H1 (cell line): ENCODE results near the gene MAPK1. TPM values are rescaled to one million over a fixed set of nuclear protein-coding genes. Genes with fewer than 3 reads are reported as not detected.

ENCODE experiments used
- CTCF ChIA-PET: fragments of 300-600 bp; sonication (Branson Sonifier 250); formaldehyde crosslinking; loops from one replicate; lab custom pipeline; 2021; ENCODE audit not compliant: partially characterized antibody; lab: Charles Lee
- POLR2A ChIA-PET: fragments of 300-600 bp; sonication (Branson Sonifier 250); formaldehyde crosslinking; loops from one replicate; lab custom pipeline; 2021; ENCODE audit warnings: inconsistent platforms; ENCODE audit not compliant: partially characterized antibody; lab: Charles Lee
- DNase-seq, 2 experiments: peaks; one replicate each; pipeline versions ENCODE4 v3.0.0 to v3.0.0-alpha.2; 2010 to 2022; ENCODE audit warnings: low spot score in 2 of 2, low read depth in 1 of 2, mixed read lengths in 1 of 2
- FAIRE-seq: peaks from 2 replicates; lab custom pipeline; 2011; peaks lifted over from hg19 to GRCh38; lab: Jason Lieb, UNC
- H2AFZ ChIP-seq: 2 replicates; pipeline ENCODE4 v1.8.1; 2012; ENCODE audit warnings: low read length, inconsistent platforms
- H2AK5ac ChIP-seq: 2 replicates; pipeline ENCODE4 v1.6.1; 2013; ENCODE audit warnings: low read depth, low read length
- H2BK120ac ChIP-seq: replicated peaks from 2 replicates; pipeline ENCODE3; 2013; ENCODE audit warnings: low read depth, low read length, inconsistent platforms
- H2BK12ac ChIP-seq: 2 replicates; pipeline ENCODE4 v1.6.1; 2013; ENCODE audit warnings: low read depth, low read length
- H2BK15ac ChIP-seq: 2 replicates; pipeline ENCODE4 v1.6.1; 2013; ENCODE audit warnings: low read length
- H2BK20ac ChIP-seq: 2 replicates; pipeline ENCODE4 v1.6.1; 2013; ENCODE audit warnings: low read length
- H2BK5ac ChIP-seq: 2 replicates; pipeline ENCODE4 v1.6.1; 2013; ENCODE audit warnings: low read depth, low read length
- H3K14ac ChIP-seq: 2 replicates; pipeline ENCODE4 v1.6.1; 2013; ENCODE audit warnings: inconsistent platforms; ENCODE audit not compliant: insufficient read length
- H3K18ac ChIP-seq: 2 replicates; pipeline ENCODE4 v1.6.1; 2013; ENCODE audit warnings: low read length; ENCODE audit errors: extremely low read depth
- H3K23ac ChIP-seq: 2 replicates; pipeline ENCODE4 v1.6.1; 2013; ENCODE audit warnings: inconsistent platforms; ENCODE audit not compliant: insufficient read length
- H3K23me2 ChIP-seq: 2 replicates; pipeline ENCODE4 v1.6.1; 2013; ENCODE audit warnings: low read depth, low read length
- H3K27ac ChIP-seq: 2 replicates; pipeline ENCODE4 v1.6.1; 2011; ENCODE audit warnings: low read depth, low read length, inconsistent platforms
- H3K27me3 ChIP-seq, 4 experiments: replicated peaks in 1 of 4; 1 replicate in 1 of 4; 2 replicates in 3 of 4; pipeline versions ENCODE4 v1.6.1 to v1.8.1; 2011 to 2013; ENCODE audit warnings: low read length in 3 of 4, mild to moderate bottlenecking in 3 of 4, inconsistent platforms in 2 of 4, mixed read lengths in 2 of 4, moderate library complexity in 1 of 4; ENCODE audit not compliant: control insufficient read depth in 3 of 4, insufficient read depth in 3 of 4; ENCODE audit errors: extremely low read depth in 1 of 4
- H3K36me3 ChIP-seq, 4 experiments: 2 replicates each; pipeline versions ENCODE4 v1.6.1 to v1.8.1; 2011 to 2013; ENCODE audit warnings: mild to moderate bottlenecking in 4 of 4, low read length in 3 of 4, moderate library complexity in 2 of 4, control low read depth in 1 of 4, inconsistent platforms in 1 of 4; ENCODE audit not compliant: insufficient read depth in 4 of 4, control insufficient read depth in 2 of 4
- H3K4ac ChIP-seq: replicated peaks from 2 replicates; pipeline ENCODE3; 2013; ENCODE audit warnings: low read length, low read depth, mixed read lengths, inconsistent platforms; ENCODE audit not compliant: insufficient read length
- H3K4me1 ChIP-seq, 4 experiments: replicated peaks in 1 of 4; 1 replicate in 1 of 4; 2 replicates in 3 of 4; pipeline versions ENCODE4 v1.6.1 to v1.8.1; 2011 to 2013; ENCODE audit warnings: low read length in 3 of 4, inconsistent platforms in 2 of 4, mixed read lengths in 1 of 4; ENCODE audit not compliant: insufficient read depth in 4 of 4, control insufficient read depth in 3 of 4
- H3K4me2 ChIP-seq, 2 experiments: 2 replicates each; pipeline versions ENCODE4 v1.6.1 to v1.8.1; 2011 to 2013; ENCODE audit warnings: low read depth in 2 of 2, low read length in 2 of 2, control low read depth in 1 of 2, inconsistent platforms in 1 of 2, mild to moderate bottlenecking in 1 of 2; ENCODE audit not compliant: insufficient read depth in 1 of 2
- H3K4me3 ChIP-seq, 4 experiments: fragments of 200-600, 300-600 bp in 1 of 4; sonication (generic), shearing (Covaris generic), sonication (Bioruptor Twin) in 1 of 4; 2 replicates each; pipeline versions ENCODE4 v1.5.1 to v1.8.1; 2011 to 2016; ENCODE audit warnings: low read length in 4 of 4, low read depth in 3 of 4, control low read depth in 2 of 4, inconsistent platforms in 2 of 4, mild to moderate bottlenecking in 2 of 4, mixed read lengths in 1 of 4, moderate library complexity in 1 of 4; ENCODE audit not compliant: insufficient read depth in 2 of 4; ENCODE audit errors: extremely low read depth in 1 of 4
- H3K56ac ChIP-seq: replicated peaks from 2 replicates; pipeline ENCODE3; 2013; ENCODE audit warnings: low read depth, mild to moderate bottlenecking, mixed read lengths, low read length, inconsistent platforms; ENCODE audit not compliant: insufficient read length
- H3K79me1 ChIP-seq: 2 replicates; pipeline ENCODE4 v1.6.1; 2013; ENCODE audit warnings: low read depth, low read length, control low read depth
- H3K79me2 ChIP-seq, 2 experiments: 2 replicates each; pipeline versions ENCODE4 v1.6.1 to v1.8.1; 2012 to 2013; ENCODE audit warnings: low read length in 2 of 2, mild to moderate bottlenecking in 2 of 2, inconsistent platforms in 1 of 2; ENCODE audit not compliant: insufficient read depth in 2 of 2, control insufficient read depth in 1 of 2
- H3K9ac ChIP-seq, 4 experiments: replicated peaks in 1 of 4; 1 replicate in 1 of 4; 2 replicates in 3 of 4; pipeline versions ENCODE4 v1.6.1 to v1.8.1; 2011 to 2013; ENCODE audit warnings: low read depth in 3 of 4, low read length in 3 of 4, control low read depth in 2 of 4, mild to moderate bottlenecking in 2 of 4, moderate library complexity in 2 of 4, inconsistent platforms in 1 of 4; ENCODE audit errors: extremely low read depth in 1 of 4
- H3K9me3 ChIP-seq, 2 experiments: 2 replicates each; pipeline versions ENCODE4 v1.6.1 to v1.8.1; 2012 to 2013; ENCODE audit warnings: mild to moderate bottlenecking in 2 of 2, moderate library complexity in 2 of 2, control low read depth in 1 of 2, inconsistent platforms in 1 of 2, low read depth in 1 of 2, low read length in 1 of 2, mixed read lengths in 1 of 2; ENCODE audit not compliant: insufficient read depth in 2 of 2
- H4K20me1 ChIP-seq, 2 experiments: replicated peaks in 1 of 2; 2 replicates each; pipeline versions ENCODE3 to v1.8.1; 2011 to 2013; ENCODE audit warnings: inconsistent platforms in 2 of 2, low read length in 2 of 2, mild to moderate bottlenecking in 1 of 2; ENCODE audit not compliant: insufficient read depth in 2 of 2, control insufficient read depth in 1 of 2
- H4K5ac ChIP-seq: 2 replicates; pipeline ENCODE4 v1.6.1; 2013; ENCODE audit warnings: low read length, low read depth, mixed read lengths, inconsistent platforms; ENCODE audit not compliant: insufficient read length
- H4K8ac ChIP-seq: 2 replicates; pipeline ENCODE4 v1.8.0; 2013; ENCODE audit warnings: mild to moderate bottlenecking, moderate library complexity, low read length, inconsistent platforms; ENCODE audit not compliant: insufficient read depth; ENCODE audit errors: extremely low read depth
- H4K91ac ChIP-seq: replicated peaks from 2 replicates; pipeline ENCODE3; 2013; ENCODE audit warnings: low read length, mixed read lengths, inconsistent platforms; ENCODE audit not compliant: insufficient read length
- BRCA1 ChIP-seq: IDR thresholded peaks from 2 replicates; pipeline ENCODE4 v1.6.1; 2012; ENCODE audit warnings: low read depth, low read length, improper control_type of control experiment
- CBX8 ChIP-seq: fragments of 300-800, 300-1000 bp; sonication (generic); IDR thresholded peaks from 2 replicates; pipeline ENCODE4 v1.7.1; 2016; ENCODE audit warnings: low read depth, low read length, borderline replicate concordance
- EP300 ChIP-seq, 2 experiments: IDR thresholded peaks; 1 replicate in 1 of 2; 2 replicates in 1 of 2; pipeline ENCODE4 v1.6.1; 2011 to 2012; ENCODE audit warnings: low read depth in 2 of 2, low read length in 2 of 2, mild to moderate bottlenecking in 2 of 2, borderline replicate concordance in 1 of 2, inconsistent platforms in 1 of 2, moderate library complexity in 1 of 2
- HDAC2 ChIP-seq, 2 experiments: fragments of 300-600 bp in 1 of 2; sonication (generic) in 1 of 2; IDR thresholded peaks; 2 replicates each; pipeline ENCODE4 v1.6.1; 2011 to 2012; ENCODE audit warnings: low read depth in 2 of 2, low read length in 2 of 2, mild to moderate bottlenecking in 2 of 2, moderate library complexity in 2 of 2, borderline replicate concordance in 1 of 2, inconsistent platforms in 1 of 2
- JUND ChIP-seq: IDR thresholded peaks from 2 replicates; pipeline ENCODE4 v1.6.1; 2011; ENCODE audit warnings: mild to moderate bottlenecking, improper control_type of control experiment, low read length
- POLR2A ChIP-seq, 2 experiments: IDR thresholded peaks; 1 replicate in 1 of 2; 2 replicates in 1 of 2; pipeline ENCODE4 v1.6.1; 2011; ENCODE audit warnings: low read depth in 2 of 2, low read length in 2 of 2, mild to moderate bottlenecking in 2 of 2; ENCODE audit errors: control extremely low read depth in 1 of 2
- SIN3A ChIP-seq, 2 experiments: IDR thresholded peaks in 1 of 2; conservative IDR thresholded peaks in 1 of 2; 2 replicates each; pipeline ENCODE4 v1.6.1; 2011 to 2012; ENCODE audit warnings: low read length in 2 of 2, improper control_type of control experiment in 1 of 2, low read depth in 1 of 2, mild to moderate bottlenecking in 1 of 2
- WGBS, 2 experiments: shearing (Covaris generic) in 1 of 2; methylation state at CpG; one replicate each; pipeline versions ENCODE4 v1.1.6 to v1.1.7; 2013 to 2015; ENCODE audit warnings: low lambda C conversion rate in 2 of 2, mixed read lengths in 2 of 2, inconsistent platforms in 1 of 2, low coverage in 1 of 2, missing lambda C conversion rate in 1 of 2; ENCODE audit not compliant: insufficient replicate concordance in 2 of 2, insufficient coverage in 1 of 2, insufficient read length in 1 of 2; ENCODE audit errors: extremely low coverage in 1 of 2, missing lambda C conversion rate in 1 of 2; 5-methylcytosine and 5-hydroxymethylcytosine counted together
- polyA plus RNA-seq, 7 experiments: library from polyadenylated mRNA; depleted of rRNA in 3 of 7; stranded (reverse) in 5 of 7; unstranded in 2 of 7; fragments of >200 nt in 5 of 7; fragments of 200-250 nt in 2 of 7; gene quantifications; 1 replicate in 5 of 7; 2 replicates in 1 of 7; 4 replicates in 1 of 7; pipeline versions ENCODE4 v1.2.1 to v1.2.3, GENCODE V29; 2011 to 2013; ENCODE audit warnings: missing spikeins in 2 of 7, mixed read lengths in 2 of 7
- total RNA-seq: library from RNA; stranded (reverse); fragmentation: NEBNext Ultra II Directional; extraction: Animal tissue kit (Norgen Biotek cat#: 25700); gene quantifications from 2 replicates; pipeline ENCODE4 v1.2.1, GENCODE V29; 2021
- TF ChIP-seq, protein P1 (sequence below): IDR thresholded peaks from 2 replicates; pipeline ENCODE4 v1.6.1; 2012; ENCODE audit warnings: inconsistent platforms

MAPK1 gene
- total and polyA plus RNA-seq, 2 of the 8 experiments (the other 6 are each of a cell fraction or from before 2014, with no cell fraction given), result 28.1 to 101 TPM

DNA sequence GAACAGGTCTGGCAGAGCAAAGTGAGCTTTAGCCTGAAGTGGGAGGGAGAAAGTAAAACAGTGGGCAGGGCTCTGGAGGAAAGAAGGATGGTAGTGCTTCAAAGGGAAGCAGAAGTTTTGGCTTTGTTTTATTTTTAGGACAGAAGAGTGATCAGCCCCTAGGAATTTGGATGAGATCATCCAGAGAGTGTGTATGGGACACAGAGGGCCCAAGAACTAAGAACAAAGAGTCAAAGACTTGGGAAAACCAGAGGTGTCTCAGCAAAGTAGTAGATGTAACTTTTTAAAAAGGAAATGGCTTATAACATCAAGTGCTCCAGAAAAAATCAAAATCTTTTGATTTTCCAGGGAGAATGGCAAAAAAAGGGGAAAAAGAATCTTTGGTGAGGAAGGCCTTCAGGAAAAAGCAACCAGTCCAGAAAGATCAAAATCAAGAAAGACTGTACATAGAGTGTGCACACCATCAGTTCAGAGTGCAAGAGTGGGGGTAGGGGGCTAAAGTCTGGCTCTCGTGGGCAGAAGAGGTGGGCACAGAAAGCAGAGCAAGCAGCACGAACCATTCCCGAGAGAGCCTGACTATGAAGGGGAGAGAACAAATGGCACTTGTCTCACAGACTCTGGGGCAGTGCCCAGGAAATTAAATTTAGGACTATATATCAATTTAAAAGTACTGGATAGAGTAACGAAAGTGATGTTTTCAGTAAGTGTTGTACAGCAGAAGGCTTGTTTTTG lies 30.0 kb downstream of the MAPK1 start:
- H4K8ac ChIP-seq, result no peak overlapping the region
- H3K27me3 ChIP-seq, result no peaks in the 10 kb centered on the region
- H3K23me2 ChIP-seq, result no peaks in the 10 kb centered on the region
- no peaks in the 10 kb centered on the region for H3K9me3 ChIP-seq
- no peak overlapping the region for H2AFZ ChIP-seq
- H3K4ac ChIP-seq, result no peak overlapping the region
- H4K20me1 ChIP-seq, result peaks cover 12 to 16% of the 10 kb centered on the region in 2 experiments
- TF ChIP-seq EP300 (IDR thresholded peaks at IDR 0.05; ENCODE audit: borderline replicate concordance in 1 of 2, low read depth in 2 of 2, low read length in 2 of 2) (no peak), HDAC2 (IDR thresholded peaks at IDR 0.05; ENCODE audit: borderline replicate concordance in 1 of 2, low read depth in 2 of 2, low read length in 2 of 2) (no peak), CBX8 (no peak), POLR2A (IDR thresholded peaks at IDR 0.05; ENCODE audit: control extremely low read depth in 1 of 2, low read depth in 2 of 2, low read length in 2 of 2) (no peak), JUND (0 out of 2 replicates have a peak, but pooled peaks have one; percentile 43), BRCA1 (no peak), SIN3A (conservative IDR thresholded peaks at IDR 0.05 in 1 of 2, IDR thresholded peaks at IDR 0.05 in 1 of 2; ENCODE audit: low read depth in 1 of 2, low read length in 2 of 2) (no peak)
- TF ChIP-seq, protein P1, sequence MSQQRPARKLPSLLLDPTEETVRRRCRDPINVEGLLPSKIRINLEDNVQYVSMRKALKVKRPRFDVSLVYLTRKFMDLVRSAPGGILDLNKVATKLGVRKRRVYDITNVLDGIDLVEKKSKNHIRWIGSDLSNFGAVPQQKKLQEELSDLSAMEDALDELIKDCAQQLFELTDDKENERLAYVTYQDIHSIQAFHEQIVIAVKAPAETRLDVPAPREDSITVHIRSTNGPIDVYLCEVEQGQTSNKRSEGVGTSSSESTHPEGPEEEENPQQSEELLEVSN, result no peak
- H3K14ac ChIP-seq, result no peak overlapping the region
- ChIA-PET CTCF (no interaction called here), POLR2A (interaction anchor here (0.7 kb wide), 1 partner anchor 44 kb away, joined by 3 read pairs; no protein-coding TSS in a partner anchor)
- H3K9ac ChIP-seq, result peak overlapping the region in 1 of 4 experiments; percentile 28; a peak in 1 of 7 replicates
- no peak for FAIRE-seq
- no peak overlapping the region for H4K91ac ChIP-seq
- H2BK5ac ChIP-seq, result no peak overlapping the region
- H2BK120ac ChIP-seq, result no peak overlapping the region
- no peak overlapping the region for H2BK15ac ChIP-seq
- H4K5ac ChIP-seq, result no peak overlapping the region
- no peak overlapping the region for H2BK20ac ChIP-seq
- H3K4me2 ChIP-seq, result no peak overlapping the region
- H3K4me1 ChIP-seq, result peaks cover 0 to 2% (median 0%) of the 10 kb centered on the region in 4 experiments; a peak in 4 of 7 replicates
- H3K4me3 ChIP-seq, result no peak overlapping the region
- H3K18ac ChIP-seq, result no peak overlapping the region
- peaks cover 9% of the 10 kb centered on the region for H3K79me1 ChIP-seq
- DNase-seq, result peak in 1 of 2 experiments; percentile 23
- no peak overlapping the region for H2BK12ac ChIP-seq
- H3K23ac ChIP-seq, result no peak overlapping the region
- 90% methylated on average over 4 of the region's 4 CpGs; no CpG with 5 or more reads in 1 of the 2 experiments for WGBS, 2 experiments
- no peak overlapping the region for H3K56ac ChIP-seq
- peaks cover 3 to 85% of the 10 kb centered on the region in 2 experiments for H3K79me2 ChIP-seq
- H3K36me3 ChIP-seq, result no peaks in the 10 kb centered on the region
- H2AK5ac ChIP-seq, result no peak overlapping the region
- H3K27ac ChIP-seq, result no peak overlapping the region
